ENCODE results near the gene OR51T1.

DNA sequence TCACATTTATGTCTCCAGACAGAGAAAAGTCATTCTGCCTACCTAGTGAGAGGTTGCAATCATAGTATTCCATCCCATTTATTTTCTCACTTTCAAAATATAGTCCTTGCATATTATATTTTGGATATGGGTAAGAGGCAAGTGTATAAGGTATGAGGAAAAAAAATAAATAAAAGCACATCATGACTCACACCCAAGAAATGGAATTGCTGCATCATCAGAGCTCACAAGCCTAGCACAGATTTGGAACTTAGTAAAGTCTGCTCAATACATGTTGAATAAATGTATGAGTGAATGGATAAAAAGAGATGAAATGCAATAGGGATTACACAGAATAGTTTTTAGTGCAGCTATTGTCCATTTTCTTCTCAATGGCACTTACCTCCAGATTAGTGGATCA is 44.9 kb downstream of the OR51T1 start:
- TF ChIP-seq, protein P1, sequence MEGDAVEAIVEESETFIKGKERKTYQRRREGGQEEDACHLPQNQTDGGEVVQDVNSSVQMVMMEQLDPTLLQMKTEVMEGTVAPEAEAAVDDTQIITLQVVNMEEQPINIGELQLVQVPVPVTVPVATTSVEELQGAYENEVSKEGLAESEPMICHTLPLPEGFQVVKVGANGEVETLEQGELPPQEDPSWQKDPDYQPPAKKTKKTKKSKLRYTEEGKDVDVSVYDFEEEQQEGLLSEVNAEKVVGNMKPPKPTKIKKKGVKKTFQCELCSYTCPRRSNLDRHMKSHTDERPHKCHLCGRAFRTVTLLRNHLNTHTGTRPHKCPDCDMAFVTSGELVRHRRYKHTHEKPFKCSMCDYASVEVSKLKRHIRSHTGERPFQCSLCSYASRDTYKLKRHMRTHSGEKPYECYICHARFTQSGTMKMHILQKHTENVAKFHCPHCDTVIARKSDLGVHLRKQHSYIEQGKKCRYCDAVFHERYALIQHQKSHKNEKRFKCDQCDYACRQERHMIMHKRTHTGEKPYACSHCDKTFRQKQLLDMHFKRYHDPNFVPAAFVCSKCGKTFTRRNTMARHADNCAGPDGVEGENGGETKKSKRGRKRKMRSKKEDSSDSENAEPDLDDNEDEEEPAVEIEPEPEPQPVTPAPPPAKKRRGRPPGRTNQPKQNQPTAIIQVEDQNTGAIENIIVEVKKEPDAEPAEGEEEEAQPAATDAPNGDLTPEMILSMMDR (IDR thresholded peaks at IDR 0.05; ENCODE audit: insufficient read depth, low read length): no peak
- TF ChIP-seq, protein P2, sequence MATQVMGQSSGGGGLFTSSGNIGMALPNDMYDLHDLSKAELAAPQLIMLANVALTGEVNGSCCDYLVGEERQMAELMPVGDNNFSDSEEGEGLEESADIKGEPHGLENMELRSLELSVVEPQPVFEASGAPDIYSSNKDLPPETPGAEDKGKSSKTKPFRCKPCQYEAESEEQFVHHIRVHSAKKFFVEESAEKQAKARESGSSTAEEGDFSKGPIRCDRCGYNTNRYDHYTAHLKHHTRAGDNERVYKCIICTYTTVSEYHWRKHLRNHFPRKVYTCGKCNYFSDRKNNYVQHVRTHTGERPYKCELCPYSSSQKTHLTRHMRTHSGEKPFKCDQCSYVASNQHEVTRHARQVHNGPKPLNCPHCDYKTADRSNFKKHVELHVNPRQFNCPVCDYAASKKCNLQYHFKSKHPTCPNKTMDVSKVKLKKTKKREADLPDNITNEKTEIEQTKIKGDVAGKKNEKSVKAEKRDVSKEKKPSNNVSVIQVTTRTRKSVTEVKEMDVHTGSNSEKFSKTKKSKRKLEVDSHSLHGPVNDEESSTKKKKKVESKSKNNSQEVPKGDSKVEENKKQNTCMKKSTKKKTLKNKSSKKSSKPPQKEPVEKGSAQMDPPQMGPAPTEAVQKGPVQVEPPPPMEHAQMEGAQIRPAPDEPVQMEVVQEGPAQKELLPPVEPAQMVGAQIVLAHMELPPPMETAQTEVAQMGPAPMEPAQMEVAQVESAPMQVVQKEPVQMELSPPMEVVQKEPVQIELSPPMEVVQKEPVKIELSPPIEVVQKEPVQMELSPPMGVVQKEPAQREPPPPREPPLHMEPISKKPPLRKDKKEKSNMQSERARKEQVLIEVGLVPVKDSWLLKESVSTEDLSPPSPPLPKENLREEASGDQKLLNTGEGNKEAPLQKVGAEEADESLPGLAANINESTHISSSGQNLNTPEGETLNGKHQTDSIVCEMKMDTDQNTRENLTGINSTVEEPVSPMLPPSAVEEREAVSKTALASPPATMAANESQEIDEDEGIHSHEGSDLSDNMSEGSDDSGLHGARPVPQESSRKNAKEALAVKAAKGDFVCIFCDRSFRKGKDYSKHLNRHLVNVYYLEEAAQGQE (IDR thresholded peaks at IDR 0.05; ENCODE audit: insufficient replicate concordance, low read depth): no peak
- TF ChIP-seq GABPA (IDR thresholded peaks at IDR 0.05; ENCODE audit: low read depth) (no peak), POLR2AphosphoS5 (IDR thresholded peaks at IDR 0.05; ENCODE audit: low read depth) (no peak)
